Prostate gland (tissue), 2 donors: Measurements from ENCODE around the gene OR14A16. TPM values are rescaled to one million over a fixed set of nuclear protein-coding genes. Genes with fewer than 3 reads are reported as not detected.

ENCODE experiments used
- DNase-seq: peaks from one replicate; pipeline ENCODE4 v3.0.0-alpha.2; 2019; ENCODE audit warnings: low spot score
- H3K27ac ChIP-seq, 2 donors: fragments of 200-600 bp; sonication (generic); 2 replicates each; pipeline ENCODE4 v1.5.1; 2017 to 2019
- H3K27me3 ChIP-seq: fragments of 200-600 bp; sonication (generic); replicated peaks from 2 replicates; pipeline ENCODE4 v1.5.1; 2019; ENCODE audit not compliant: insufficient read depth
- H3K36me3 ChIP-seq, 2 donors: fragments of 200-600 bp; sonication (generic); 1 replicate in 1 of 2; 2 replicates in 1 of 2; pipeline versions ENCODE4 v1.5.1 to v1.8.1; 2017 to 2019
- H3K4me1 ChIP-seq: fragments of 200-600 bp; sonication (generic); replicated peaks from 2 replicates; pipeline ENCODE4 v1.5.1; 2019
- H3K4me3 ChIP-seq, 2 donors: fragments of 200-600 bp; sonication (generic); 2 replicates each; pipeline ENCODE4 v1.5.1; 2017 to 2019
- H3K9me3 ChIP-seq: fragments of 200-600 bp; sonication (generic); 2 replicates; pipeline ENCODE4 v1.5.1; 2017
- POLR2A ChIP-seq: fragments of 450-650 bp; IDR thresholded peaks from one replicate; pipeline ENCODE4 v1.6.1; 2016; ENCODE audit warnings: antibody characterized with exemption, mild to moderate bottlenecking
- POLR2AphosphoS5 ChIP-seq: sonication (generic); formaldehyde crosslinking; IDR thresholded peaks from one replicate; pipeline ENCODE4 v1.6.1; 2017; ENCODE audit warnings: antibody characterized with exemption
- WGBS: methylation state at CpG from one replicate; pipeline ENCODE4 v1.1.5; 2018; 5-methylcytosine and 5-hydroxymethylcytosine counted together
- intact Hi-C: fragments of 100-400 bp; cut with DNase I; formaldehyde crosslinking; loops from one replicate; pipeline ENCODE4 v1.14.2; 2022
- total RNA-seq, 2 donors: library from RNA; depleted of rRNA; stranded (reverse); fragments of >200 nt; gene quantifications; one replicate each; pipeline ENCODE4 v1.1.0, GENCODE V29; 2016
- TF ChIP-seq, protein P1 (sequence below), 4 experiments: fragments of 200-600 bp in 2 of 4; fragments of 450-650 bp in 2 of 4; sonication (generic) in 2 of 4; IDR thresholded peaks; 1 replicate in 3 of 4; 2 replicates in 1 of 4; pipeline ENCODE4 v1.5.1; 2016 to 2019; ENCODE audit warnings: antibody characterized with exemption in 4 of 4, mild to moderate bottlenecking in 2 of 4, moderate library complexity in 2 of 4

Gene OR14A16
- total RNA-seq, 2 donors from 2014 or later = not detected

DNA sequence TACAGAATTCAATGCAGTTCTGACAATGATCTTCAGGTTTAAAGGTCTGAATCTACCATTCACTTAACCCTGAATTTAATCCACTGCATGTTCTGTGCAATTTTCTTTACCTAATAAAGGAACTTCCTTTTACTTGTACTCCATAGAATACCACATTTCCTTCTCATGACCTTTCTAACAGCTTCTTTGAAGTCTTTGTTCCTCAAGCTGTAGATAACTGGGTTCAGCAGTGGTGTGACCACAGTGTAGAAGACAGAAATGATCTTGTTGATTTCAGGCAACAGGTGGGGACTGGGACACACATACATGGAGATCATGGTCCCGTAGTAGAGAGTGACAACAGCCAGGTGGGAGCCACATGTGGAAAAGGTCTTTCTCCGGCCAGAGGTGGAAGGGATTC lies 16.9 kb upstream of the OR14A16 start:
- 86% methylated on average over 2 of the region's 2 CpGs for WGBS

DNA sequence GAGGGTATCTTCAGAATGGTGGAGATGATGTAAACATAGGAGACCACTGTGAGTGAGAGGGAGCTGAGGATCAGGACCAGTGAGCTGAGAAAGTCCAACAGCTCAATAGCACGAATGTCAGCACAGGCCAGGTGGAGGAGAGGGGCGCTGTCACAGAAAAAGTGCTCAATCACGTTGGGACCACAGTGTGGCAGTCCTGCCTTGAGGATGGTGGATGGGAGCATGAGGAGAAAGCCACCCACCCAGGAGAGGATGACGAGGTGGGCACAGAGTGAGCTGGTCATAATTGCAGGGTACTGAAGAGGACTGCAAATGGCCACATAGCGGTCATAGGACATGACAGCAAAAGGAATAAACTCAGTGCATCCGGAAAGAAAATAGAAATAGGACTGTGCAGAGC lies 9.7 kb upstream of the OR14A16 start:
- H3K4me1 ChIP-seq = no peaks in the 10 kb centered on the region
- no peak overlapping the region for H3K27ac ChIP-seq
- no peak for DNase-seq

More for the DNA sequence above, 16.9 kb upstream of the OR14A16 start:
- intact Hi-C loops = no loop called here
- no peaks in the 10 kb centered on the region for H3K9me3 ChIP-seq
- TF ChIP-seq POLR2AphosphoS5 (no peak), POLR2A (no peak)
- TF ChIP-seq, protein P1, sequence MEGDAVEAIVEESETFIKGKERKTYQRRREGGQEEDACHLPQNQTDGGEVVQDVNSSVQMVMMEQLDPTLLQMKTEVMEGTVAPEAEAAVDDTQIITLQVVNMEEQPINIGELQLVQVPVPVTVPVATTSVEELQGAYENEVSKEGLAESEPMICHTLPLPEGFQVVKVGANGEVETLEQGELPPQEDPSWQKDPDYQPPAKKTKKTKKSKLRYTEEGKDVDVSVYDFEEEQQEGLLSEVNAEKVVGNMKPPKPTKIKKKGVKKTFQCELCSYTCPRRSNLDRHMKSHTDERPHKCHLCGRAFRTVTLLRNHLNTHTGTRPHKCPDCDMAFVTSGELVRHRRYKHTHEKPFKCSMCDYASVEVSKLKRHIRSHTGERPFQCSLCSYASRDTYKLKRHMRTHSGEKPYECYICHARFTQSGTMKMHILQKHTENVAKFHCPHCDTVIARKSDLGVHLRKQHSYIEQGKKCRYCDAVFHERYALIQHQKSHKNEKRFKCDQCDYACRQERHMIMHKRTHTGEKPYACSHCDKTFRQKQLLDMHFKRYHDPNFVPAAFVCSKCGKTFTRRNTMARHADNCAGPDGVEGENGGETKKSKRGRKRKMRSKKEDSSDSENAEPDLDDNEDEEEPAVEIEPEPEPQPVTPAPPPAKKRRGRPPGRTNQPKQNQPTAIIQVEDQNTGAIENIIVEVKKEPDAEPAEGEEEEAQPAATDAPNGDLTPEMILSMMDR (IDR thresholded peaks at IDR 0.05) = no peak
- H3K27ac ChIP-seq = no peak overlapping the region
- H3K27me3 ChIP-seq = no peaks in the 10 kb centered on the region
- H3K4me1 ChIP-seq = no peaks in the 10 kb centered on the region
- no peaks in the 10 kb centered on the region for H3K36me3 ChIP-seq
- H3K4me3 ChIP-seq = no peak overlapping the region
- no peak for DNase-seq

DNA sequence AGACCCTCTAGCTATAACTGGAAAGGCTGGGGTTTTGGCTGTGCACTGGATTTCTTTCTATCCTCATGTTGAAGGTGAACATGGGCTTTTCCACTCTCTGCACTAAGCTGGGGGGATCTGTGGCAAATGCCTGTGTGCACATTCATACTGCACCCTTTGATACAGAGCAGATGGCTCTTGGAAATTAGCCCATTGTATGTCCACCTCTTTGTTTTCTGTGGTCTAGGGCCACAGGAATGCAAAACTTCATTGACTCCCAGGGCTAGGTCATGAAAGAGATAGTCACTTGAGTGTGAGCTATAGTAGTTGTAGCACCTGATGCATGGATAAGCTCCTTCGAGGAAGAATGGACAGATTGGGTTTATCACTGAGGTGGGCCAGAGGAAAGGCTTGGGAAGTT lies 5.7 kb upstream of the OR14A16 start:
- WGBS = 0% methylated on average over 1 of the region's 1 CpG
- H3K27ac ChIP-seq = no peak overlapping the region
- TF ChIP-seq, protein P1 (IDR thresholded peaks at IDR 0.05) = no peak
- TF ChIP-seq POLR2A (no peak), POLR2AphosphoS5 (no peak)
- no peaks in the 10 kb centered on the region for H3K36me3 ChIP-seq
- no peak for DNase-seq
- no peak overlapping the region for H3K4me3 ChIP-seq
- no peaks in the 10 kb centered on the region for H3K27me3 ChIP-seq
- intact Hi-C loops = no loop called here
- H3K4me1 ChIP-seq = no peaks in the 10 kb centered on the region
- no peaks in the 10 kb centered on the region for H3K9me3 ChIP-seq

More for the DNA sequence above, 9.7 kb upstream of the OR14A16 start:
- WGBS = 63% methylated on average over 6 of the region's 6 CpGs
- H3K27me3 ChIP-seq = no peaks in the 10 kb centered on the region
- no peaks in the 10 kb centered on the region for H3K9me3 ChIP-seq
- intact Hi-C loops = no loop called here
- no peaks in the 10 kb centered on the region for H3K36me3 ChIP-seq
- TF ChIP-seq POLR2A (no peak), POLR2AphosphoS5 (no peak)
- TF ChIP-seq, protein P1 (IDR thresholded peaks at IDR 0.05) = no peak
- H3K4me3 ChIP-seq = no peak overlapping the region

DNA sequence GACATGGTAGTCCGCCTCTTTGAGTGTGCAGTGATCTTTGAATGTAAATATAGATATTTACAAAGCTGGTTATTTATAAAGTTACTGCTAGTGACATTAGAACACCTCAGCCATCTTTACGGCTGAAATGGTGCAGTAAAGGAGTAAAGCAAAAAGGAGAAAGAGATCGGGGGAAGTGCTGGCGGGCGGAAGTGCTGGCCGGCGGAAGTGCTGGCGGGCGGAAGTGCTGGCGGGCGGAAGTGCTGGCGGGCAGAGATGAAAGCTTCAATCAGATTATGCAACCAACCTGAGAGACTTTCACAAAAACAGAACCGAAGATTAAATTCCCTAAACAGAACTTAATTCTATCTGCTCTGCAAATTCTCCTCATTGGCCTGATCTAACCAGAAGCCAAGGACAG lies 1.4 kb upstream of the OR14A16 start:
- TF ChIP-seq, protein P1 (IDR thresholded peaks at IDR 0.05) = no peak

DNA sequence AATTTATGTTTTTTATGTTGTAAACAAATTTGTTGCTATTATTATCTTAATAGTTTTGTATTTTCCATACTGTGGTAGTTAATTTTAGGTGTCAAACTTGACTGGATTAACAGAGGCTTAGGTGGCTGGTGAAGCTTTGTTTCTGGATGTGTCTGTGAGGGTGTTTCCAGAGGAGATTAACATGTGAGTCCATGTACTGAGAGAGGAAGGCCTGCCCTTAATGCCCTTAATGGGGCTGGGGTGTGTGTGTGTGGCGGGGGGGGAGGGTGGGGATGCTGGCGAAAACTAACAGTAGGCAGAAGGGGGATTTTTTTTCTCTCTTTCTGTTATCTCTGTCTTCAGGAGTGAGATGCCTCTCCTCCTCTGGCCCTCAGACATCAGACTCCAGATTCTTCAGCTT lies 1.9 kb downstream of the OR14A16 start:
- Histone ChIP-seq H3K4me1 (no peaks in the 10 kb centered on the region), H3K36me3 (no peaks in the 10 kb centered on the region), H3K4me3 (no peak overlapping the region), H3K9me3 (no peaks in the 10 kb centered on the region), H3K27me3 (no peaks in the 10 kb centered on the region), H3K27ac (no peak overlapping the region)
- no peak for DNase-seq
- intact Hi-C loops = no loop called here
- WGBS = 70% methylated on average over 2 of the region's 2 CpGs
- TF ChIP-seq POLR2AphosphoS5 (no peak), POLR2A (no peak)
- TF ChIP-seq, protein P1 (IDR thresholded peaks at IDR 0.05) = no peak

More for the DNA sequence above, 1.4 kb upstream of the OR14A16 start:
- Histone ChIP-seq H3K9me3 (no peaks in the 10 kb centered on the region), H3K4me1 (no peaks in the 10 kb centered on the region), H3K36me3 (no peaks in the 10 kb centered on the region), H3K27ac (no peak overlapping the region), H3K27me3 (no peaks in the 10 kb centered on the region), H3K4me3 (no peak overlapping the region)
- intact Hi-C loops = no loop called here
- WGBS = 83% methylated on average over 13 of the region's 13 CpGs
- no peak for DNase-seq
